Activated naive CD4-positive, alpha-beta T cell (primary cell): ENCODE data around the gene PAAF1.

Experiments
- DNase-seq, 4 experiments: peaks; one replicate each; lab custom pipeline; 2025; lab: John Stamatoyannopoulos, UW

PAAF1 gene

GRCh38 chr11:73945396-73945795, 68.6 kb downstream of the PAAF1 start:
- no peak for DNase-seq

- no peak for DNase-seq
Observed at GRCh38 chr11:73946798-73947458, 70.1 kb downstream of the PAAF1 start.

- DNase-seq, result no peak
Observed at GRCh38 chr11:73949246-73949645, 72.4 kb downstream of the PAAF1 start.

GRCh38 chr11:73949912-73950311, 73.1 kb downstream of the PAAF1 start:
- no peak for DNase-seq

- no peak for DNase-seq
Observed at GRCh38 chr11:73950869-73951710, 74.3 kb downstream of the PAAF1 start, which contains the start of gene DNAJB13. Gene DNAJB13, plus strand, starts transcription at chr11:73951026. Its CDS starts 44 bp downstream, at chr11:73951070.

- no peak for DNase-seq
Observed at GRCh38 chr11:73951797-73952196, 75.0 kb downstream of the PAAF1 start.

GRCh38 chr11:73956876-73957653, 80.3 kb downstream of the PAAF1 start:
- DNase-seq, result no peak

- DNase-seq, result no peak
Observed at GRCh38 chr11:73957654-73958361, 81.0 kb downstream of the PAAF1 start.

GRCh38 chr11:73958521-73959141, 81.8 kb downstream of the PAAF1 start:
- no peak for DNase-seq

- no peak for DNase-seq
Observed at GRCh38 chr11:73961321-73961720, 84.5 kb downstream of the PAAF1 start.

- DNase-seq, result no peak
Observed at GRCh38 chr11:73962101-73962705, 85.4 kb downstream of the PAAF1 start.

GRCh38 chr11:73963861-73964260, 87.1 kb downstream of the PAAF1 start:
- DNase-seq, result no peak

GRCh38 chr11:73965076-73965763, 88.4 kb downstream of the PAAF1 start:
- no peak for DNase-seq

- no peak for DNase-seq
Observed at GRCh38 chr11:73965764-73966121, 88.9 kb downstream of the PAAF1 start.

- DNase-seq, result no peak
Observed at GRCh38 chr11:73968356-73968966, 91.7 kb downstream of the PAAF1 start.

- no peak for DNase-seq
Observed at GRCh38 chr11:73969091-73969490, 92.3 kb downstream of the PAAF1 start.

- no peak for DNase-seq
Observed at GRCh38 chr11:73969991-73970800, 93.4 kb downstream of the PAAF1 start.

- DNase-seq, result no peak
Observed at GRCh38 chr11:73971175-73971719, 94.4 kb downstream of the PAAF1 start.

GRCh38 chr11:73972187-73972586, 95.4 kb downstream of the PAAF1 start:
- DNase-seq, result no peak
